Measurements from ENCODE around the gene QRICH1. TPM values are rescaled to one million over a fixed set of nuclear protein-coding genes. Genes with fewer than 3 reads are reported as not detected.
A peak's percentile ranks its signal among the peaks of the same experiment; 100 is the strongest.

Gene QRICH1
- total and polyA plus RNA-seq, 2 donors = 40.7 to 63.0 TPM

DNA sequence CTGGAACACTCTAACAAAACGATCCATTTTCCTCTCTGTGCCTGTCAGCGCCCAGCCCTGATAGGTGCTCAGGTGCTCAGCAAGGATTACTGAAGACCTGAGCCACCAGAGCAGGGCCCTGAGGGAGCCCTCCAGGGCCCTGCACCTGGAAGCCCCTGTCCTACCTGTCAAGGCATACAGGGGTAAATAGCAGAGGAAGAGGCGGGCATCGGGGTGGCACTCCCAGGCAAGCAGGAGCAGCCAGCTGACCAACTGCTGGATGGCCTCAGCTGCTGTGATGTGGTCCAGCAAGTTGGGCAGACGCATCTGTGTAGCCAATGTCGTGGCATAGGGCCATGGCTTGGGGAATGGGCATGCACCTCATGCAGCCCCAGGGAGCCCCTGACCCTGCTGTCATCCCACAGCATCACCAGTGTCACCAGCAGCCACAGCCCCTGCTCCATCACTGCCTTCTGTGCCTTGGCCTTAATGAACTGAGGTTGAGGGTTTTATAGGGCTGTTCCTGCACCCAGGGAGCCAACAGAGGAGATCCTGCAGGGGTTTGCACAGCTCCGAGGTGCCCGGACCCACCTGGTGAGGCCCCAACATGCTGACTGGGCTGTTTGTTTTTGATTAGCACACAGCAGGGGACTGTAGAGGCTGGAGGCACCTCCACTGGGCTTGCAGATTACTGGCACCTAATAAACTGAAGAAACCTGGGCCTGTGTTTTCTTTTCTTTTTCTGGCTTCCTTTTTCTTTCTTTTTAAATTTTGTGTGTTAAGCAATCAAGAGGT lies 94.6 kb downstream of the QRICH1 start:
- Histone ChIP-seq H3K36me3 (ENCODE audit: insufficient read depth) (no peaks in the 10 kb centered on the region), H3K4me1 (ENCODE audit: insufficient read depth) (no peaks in the 10 kb centered on the region), H3K4me3 (ENCODE audit: low read depth, low read length) (no peak overlapping the region), H3K27ac (ENCODE audit: low read depth) (no peak overlapping the region)
- no peak for DNase-seq (ENCODE audit: extremely low spot score)
- WGBS = 76% methylated on average over 8 of the region's 8 CpGs

DNA sequence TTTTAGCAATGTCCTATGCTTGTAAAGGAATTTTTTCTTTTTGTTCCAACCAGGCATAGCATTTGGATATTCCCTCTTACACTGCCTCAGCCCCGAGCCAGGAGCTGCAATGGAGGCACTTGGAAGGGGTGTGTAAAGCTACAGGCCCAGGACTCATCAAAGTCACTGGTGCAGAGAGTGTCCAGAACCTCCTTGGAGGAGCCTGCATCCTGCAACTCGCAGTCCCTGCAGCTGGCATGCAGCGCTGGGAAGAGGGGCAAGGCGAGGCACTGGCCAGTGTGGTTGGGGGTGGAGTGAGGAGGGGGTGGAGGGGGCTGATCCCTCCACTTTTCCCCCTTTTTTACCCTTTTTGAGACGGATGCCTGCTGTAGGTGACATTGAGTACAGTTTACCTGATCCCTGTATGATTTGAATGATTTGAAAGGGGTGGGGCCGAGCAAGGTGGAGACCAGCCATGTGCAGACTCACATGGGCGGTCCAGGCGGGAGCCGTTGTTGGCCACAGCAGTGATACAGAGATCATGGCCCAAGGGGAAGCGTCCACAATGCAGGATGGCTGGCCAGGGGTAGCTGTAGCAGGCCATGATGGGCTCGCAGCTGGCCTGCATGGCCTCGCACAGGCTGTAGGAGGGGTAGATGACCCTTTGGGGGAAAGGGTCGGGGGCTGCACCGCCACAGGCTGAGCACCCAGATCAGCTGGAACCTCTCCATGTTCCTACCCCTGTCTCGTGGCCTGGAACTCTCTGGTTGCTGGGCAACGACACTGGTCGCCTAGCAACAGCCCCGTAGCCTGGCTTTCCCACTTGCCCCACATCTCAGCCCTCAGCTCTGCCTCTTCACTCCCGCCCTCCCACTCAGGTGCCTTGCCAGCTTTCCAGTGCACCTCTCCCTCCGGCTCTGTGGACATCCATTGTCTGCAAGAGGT lies 95.9 kb downstream of the QRICH1 start:
- 72% methylated on average over 20 of the region's 20 CpGs for WGBS
- DNase-seq (ENCODE audit: extremely low spot score) = no peak
- Histone ChIP-seq H3K36me3 (ENCODE audit: insufficient read depth) (no peaks in the 10 kb centered on the region), H3K4me3 (ENCODE audit: low read depth, low read length) (no peak overlapping the region), H3K4me1 (ENCODE audit: insufficient read depth) (no peaks in the 10 kb centered on the region), H3K27ac (ENCODE audit: low read depth) (no peak overlapping the region)

DNA sequence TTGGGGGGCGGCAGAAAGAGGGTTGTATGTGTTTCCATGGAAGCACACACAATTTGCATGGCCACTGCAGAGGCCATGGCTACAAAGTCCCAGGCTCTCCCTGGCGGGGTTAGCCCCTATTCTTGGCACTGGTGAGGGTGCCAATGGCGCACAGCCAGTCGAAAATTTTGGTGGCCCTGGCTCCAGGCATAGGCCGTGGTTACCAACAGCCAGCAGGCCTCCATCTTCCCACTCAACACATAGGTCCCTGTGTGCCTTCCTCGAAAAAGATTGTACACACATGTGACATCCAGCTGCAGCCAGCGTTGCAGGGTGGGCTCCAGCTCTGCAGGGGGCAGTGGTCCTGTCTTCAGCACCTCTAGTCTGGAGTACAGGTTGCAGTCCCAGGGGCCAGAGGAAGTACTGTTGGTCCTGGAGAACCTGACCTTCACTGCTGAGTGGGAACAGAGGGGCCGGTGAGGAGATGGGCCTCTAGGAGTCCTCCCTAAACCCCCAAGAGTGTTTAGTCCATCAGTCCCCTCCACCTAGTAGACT lies 96.7 kb downstream of the QRICH1 start:
- Histone ChIP-seq H3K27ac (ENCODE audit: low read depth) (no peak overlapping the region), H3K36me3 (ENCODE audit: insufficient read depth) (no peaks in the 10 kb centered on the region), H3K4me3 (ENCODE audit: low read depth, low read length) (no peak overlapping the region), H3K4me1 (ENCODE audit: insufficient read depth) (no peaks in the 10 kb centered on the region)
- DNase-seq (ENCODE audit: extremely low spot score) = no peak
- WGBS = 79% methylated on average over 8 of the region's 8 CpGs

DNA sequence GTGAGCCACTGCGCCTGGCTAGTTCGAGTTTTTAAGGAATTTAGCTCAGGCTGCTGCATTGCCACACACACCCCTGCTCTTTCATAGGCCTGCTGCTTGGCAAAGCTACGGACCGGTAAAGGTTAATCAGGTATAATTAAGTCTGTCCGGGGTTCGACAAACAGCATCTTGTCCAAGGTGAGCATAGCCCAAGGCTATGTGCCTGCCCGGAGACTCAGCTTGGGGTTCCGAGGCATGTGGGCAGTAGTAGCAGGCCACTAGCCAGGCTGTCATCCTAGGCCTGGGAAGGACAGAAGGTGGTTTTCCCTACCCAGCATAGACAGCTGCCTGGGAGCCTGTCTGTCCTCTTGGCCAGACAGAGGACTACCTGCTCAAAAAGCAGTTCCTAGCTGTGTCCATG lies 97.2 kb downstream of the QRICH1 start:
- Histone ChIP-seq H3K27ac (ENCODE audit: low read depth) (no peak overlapping the region), H3K4me3 (ENCODE audit: low read depth, low read length) (no peak overlapping the region), H3K4me1 (ENCODE audit: insufficient read depth) (no peaks in the 10 kb centered on the region), H3K36me3 (ENCODE audit: insufficient read depth) (no peaks in the 10 kb centered on the region)
- no peak for DNase-seq (ENCODE audit: extremely low spot score)
- 92% methylated on average over 8 of the region's 8 CpGs for WGBS

DNA sequence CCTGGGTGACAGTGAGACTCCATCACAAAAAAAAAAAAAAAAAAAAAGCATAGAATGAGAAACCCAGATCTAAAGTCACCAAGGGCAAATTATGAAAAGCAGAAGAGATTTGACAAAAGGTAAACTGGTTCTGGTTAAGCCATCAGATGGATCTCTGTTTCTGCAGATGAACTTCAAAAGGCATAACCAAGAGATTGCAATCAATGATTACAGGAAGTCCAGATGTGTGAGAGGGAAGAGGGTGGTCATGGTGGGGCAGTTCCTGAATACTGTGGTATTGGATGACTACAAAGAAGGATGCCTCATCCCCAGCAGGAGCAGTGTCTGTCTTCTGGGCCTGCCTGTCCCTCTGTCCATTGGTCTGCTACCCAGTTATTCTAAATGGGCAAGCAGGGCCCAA lies 100.0 kb downstream of the QRICH1 start:
- Histone ChIP-seq H3K36me3 (ENCODE audit: insufficient read depth) (no peaks in the 10 kb centered on the region), H3K4me3 (ENCODE audit: low read depth, low read length) (no peak overlapping the region), H3K4me1 (ENCODE audit: insufficient read depth) (no peaks in the 10 kb centered on the region), H3K27ac (ENCODE audit: low read depth) (no peak overlapping the region)
- no peak for DNase-seq (ENCODE audit: extremely low spot score)

DNA sequence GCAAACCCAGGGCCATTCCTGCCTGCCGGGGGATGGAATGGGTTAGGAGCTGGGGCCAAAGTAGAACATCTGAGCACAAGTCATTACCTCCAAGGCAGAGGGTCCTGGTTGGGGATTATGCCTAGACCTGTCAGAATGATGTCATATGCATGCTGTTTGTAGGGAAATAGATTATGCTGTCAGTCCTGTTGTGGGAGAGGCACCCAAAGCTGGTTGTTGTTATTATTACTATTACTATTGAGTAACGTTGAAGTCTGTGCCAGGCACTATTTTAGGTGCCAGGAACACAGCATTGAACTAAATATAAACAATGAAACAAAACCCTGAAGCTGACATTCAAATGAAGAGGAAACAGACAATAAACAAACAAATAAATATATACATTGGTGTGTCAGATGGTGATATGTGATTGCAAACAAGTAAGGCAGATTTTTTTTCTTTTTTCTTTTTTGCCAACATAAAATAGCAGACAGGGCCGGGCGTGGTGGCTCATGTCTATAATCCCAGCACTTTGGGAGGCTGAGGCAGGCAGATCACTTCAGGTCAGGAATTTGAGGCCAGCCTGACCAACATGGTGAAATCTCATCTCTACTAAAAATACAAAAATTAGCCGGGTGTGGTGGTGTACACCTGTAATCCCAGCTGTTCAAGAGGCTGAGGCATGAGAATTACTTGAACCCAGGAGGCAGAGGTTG lies 101.9 kb downstream of the QRICH1 start:
- Histone ChIP-seq H3K4me3 (ENCODE audit: low read depth, low read length) (no peak overlapping the region), H3K36me3 (ENCODE audit: insufficient read depth) (no peaks in the 10 kb centered on the region), H3K27ac (ENCODE audit: low read depth) (no peak overlapping the region), H3K4me1 (ENCODE audit: insufficient read depth) (no peaks in the 10 kb centered on the region)
- no peak for DNase-seq (ENCODE audit: extremely low spot score)
- 75% methylated on average over 5 of the region's 5 CpGs for WGBS

DNA sequence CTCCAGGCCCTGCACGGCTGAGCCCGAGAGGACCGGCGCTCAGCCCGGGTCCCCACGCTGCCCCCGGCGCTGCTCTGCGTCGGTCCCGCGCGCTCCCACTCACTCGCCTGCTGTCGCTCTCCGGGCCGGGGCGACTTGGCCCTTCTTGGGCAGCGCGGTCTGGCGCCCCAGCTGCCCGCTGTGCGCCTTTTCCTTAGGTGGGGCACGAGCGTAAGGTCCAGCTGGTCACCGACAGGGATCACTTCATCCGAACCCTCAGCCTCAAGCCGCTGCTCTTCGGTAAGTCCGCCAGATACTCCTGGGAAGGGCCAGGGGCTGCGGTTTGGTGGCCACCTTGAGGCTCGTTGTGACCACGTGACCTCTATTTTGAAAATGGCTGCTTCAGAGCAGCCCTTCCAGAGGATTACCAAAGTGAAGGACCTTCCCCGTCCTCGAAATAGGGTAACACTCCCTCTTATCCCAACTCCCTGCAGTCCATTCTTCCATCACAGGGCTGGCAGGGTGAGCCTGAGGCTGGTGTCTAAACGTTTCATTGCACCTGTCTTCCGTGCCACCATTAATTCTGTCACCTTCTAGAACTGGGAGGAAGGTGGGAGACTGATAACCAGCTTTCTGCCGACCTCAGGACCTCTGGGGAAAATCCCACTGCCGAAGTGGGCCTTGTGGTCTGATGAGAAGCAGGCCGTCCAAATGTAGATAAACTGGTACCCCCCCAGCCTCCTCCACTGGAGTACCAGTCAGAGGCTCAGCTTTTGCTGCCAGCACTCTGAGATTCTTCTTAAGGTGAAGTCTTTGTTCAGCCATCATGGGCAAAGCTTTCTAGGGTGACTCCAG lies 103.0 kb downstream of the QRICH1 start:
- Histone ChIP-seq H3K36me3 (ENCODE audit: insufficient read depth) (no peaks in the 10 kb centered on the region), H3K27ac (ENCODE audit: low read depth) (peak overlapping the region; percentile 92), H3K4me3 (ENCODE audit: low read depth, low read length) (peak overlapping the region; percentile 78), H3K4me1 (ENCODE audit: insufficient read depth) (no peaks in the 10 kb centered on the region)
- no peak for DNase-seq (ENCODE audit: extremely low spot score)
- WGBS = 5% methylated on average over 40 of the region's 40 CpGs

- Histone ChIP-seq H3K4me3 (ENCODE audit: low read depth, low read length) (peak within 1 kb of the TSS; percentile 78), H3K36me3 (ENCODE audit: insufficient read depth) (no peaks in the 10 kb centered on the region), H3K27ac (ENCODE audit: low read depth) (peak within 1 kb of the TSS; percentile 92), H3K4me1 (ENCODE audit: insufficient read depth) (no peaks in the 10 kb centered on the region)
- DNase-seq (ENCODE audit: extremely low spot score) = peak; percentile 79
- WGBS = under 1% methylated on average over 91 of the region's 91 CpGs
Observed at GRCh38 chr3:48989796-48990635, 103.9 kb downstream of the QRICH1 start, which contains the start of gene P4HTM. P4HTM (plus strand) TSS chr3:48990241; CDS start chr3:48990257, 16 bp downstream.

- no peaks in the 10 kb centered on the region for H3K36me3 ChIP-seq (ENCODE audit: insufficient read depth)
- no peaks in the 10 kb centered on the region for H3K4me1 ChIP-seq (ENCODE audit: insufficient read depth)
- DNase-seq (ENCODE audit: extremely low spot score) = no peak
- H3K4me3 ChIP-seq (ENCODE audit: low read depth, low read length) = peak overlapping the region; percentile 78
- H3K27ac ChIP-seq (ENCODE audit: low read depth) = peak overlapping the region; percentile 92
- WGBS = 2% methylated on average over 21 of the region's 21 CpGs
Observed at GRCh38 chr3:48989126-48989795, 104.6 kb downstream of the QRICH1 start.

DNA sequence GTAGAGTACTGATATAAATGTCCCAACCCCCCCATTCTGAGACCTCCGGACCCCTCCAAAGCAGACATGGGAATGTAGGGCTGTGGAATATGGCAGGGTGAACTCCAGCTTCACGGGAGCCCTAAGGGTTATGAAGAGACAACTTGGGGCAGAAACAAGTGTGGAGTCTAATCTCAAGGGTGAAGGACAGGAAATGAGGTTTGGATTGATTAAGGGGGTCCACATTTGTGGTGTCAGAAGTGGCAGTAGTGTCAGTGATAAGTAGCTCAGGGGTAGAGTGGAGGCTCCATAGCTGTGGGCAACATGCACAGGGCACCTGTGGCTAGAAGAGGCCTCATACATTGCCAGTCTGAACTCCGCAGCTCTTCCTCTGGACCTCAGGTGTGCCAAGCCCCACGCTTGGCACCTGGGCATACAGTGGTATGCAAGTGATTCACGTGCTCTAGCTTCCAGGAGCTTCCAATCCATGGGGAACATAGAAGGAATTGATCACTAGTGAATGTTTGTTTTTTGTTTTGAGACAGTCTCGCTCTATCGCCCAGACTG lies 108.0 kb downstream of the QRICH1 start:
- 92% methylated on average over 7 of the region's 7 CpGs for WGBS
- Histone ChIP-seq H3K36me3 (ENCODE audit: insufficient read depth) (no peaks in the 10 kb centered on the region), H3K4me3 (ENCODE audit: low read depth, low read length) (no peak overlapping the region), H3K27ac (ENCODE audit: low read depth) (no peak overlapping the region), H3K4me1 (ENCODE audit: insufficient read depth) (no peaks in the 10 kb centered on the region)
- DNase-seq (ENCODE audit: extremely low spot score) = no peak

DNA sequence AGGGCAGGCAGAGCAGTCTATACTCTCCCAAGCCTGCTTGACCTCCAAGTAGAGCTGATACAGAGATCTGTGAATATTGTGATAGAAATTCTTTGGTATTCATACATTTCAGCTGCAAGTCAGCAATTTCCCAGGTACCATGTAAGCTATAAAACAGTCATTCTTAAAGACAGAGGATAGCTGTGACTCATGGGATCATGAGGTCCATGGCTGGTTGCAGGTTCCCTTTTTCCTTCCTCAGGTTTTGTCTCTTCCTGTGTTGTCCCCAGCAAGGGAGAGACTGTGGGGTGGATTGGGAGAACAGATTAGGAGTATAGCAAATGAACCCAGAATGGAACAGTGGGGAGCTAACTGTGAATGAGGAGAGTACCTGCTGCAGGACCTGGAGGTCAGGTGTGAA lies 109.2 kb downstream of the QRICH1 start:
- no peaks in the 10 kb centered on the region for H3K36me3 ChIP-seq (ENCODE audit: insufficient read depth)
- no peaks in the 10 kb centered on the region for H3K4me1 ChIP-seq (ENCODE audit: insufficient read depth)
- H3K27ac ChIP-seq (ENCODE audit: low read depth) = no peak overlapping the region
- H3K4me3 ChIP-seq (ENCODE audit: low read depth, low read length) = no peak overlapping the region
- no peak for DNase-seq (ENCODE audit: extremely low spot score)

Data from urinary bladder (tissue), 4 donors.